Activated CD4-positive, alpha-beta T cell treated with anti-CD3 and anti-CD28 coated beads, Interleukin-2, amount 50 U/mL, for 48 hours (primary cell): ENCODE measurements around the gene ALDOA.
"Not testable (repeated sequence)": the region's sequence is repeated elsewhere in the genome, so short reads cannot be mapped to it uniquely, and the experiment has no call there.

Source experiments
- DNase-seq, 2 experiments: peaks; one replicate each; pipeline ENCODE4 v3.0.0-alpha.2; 2020

Gene ALDOA

DNA sequence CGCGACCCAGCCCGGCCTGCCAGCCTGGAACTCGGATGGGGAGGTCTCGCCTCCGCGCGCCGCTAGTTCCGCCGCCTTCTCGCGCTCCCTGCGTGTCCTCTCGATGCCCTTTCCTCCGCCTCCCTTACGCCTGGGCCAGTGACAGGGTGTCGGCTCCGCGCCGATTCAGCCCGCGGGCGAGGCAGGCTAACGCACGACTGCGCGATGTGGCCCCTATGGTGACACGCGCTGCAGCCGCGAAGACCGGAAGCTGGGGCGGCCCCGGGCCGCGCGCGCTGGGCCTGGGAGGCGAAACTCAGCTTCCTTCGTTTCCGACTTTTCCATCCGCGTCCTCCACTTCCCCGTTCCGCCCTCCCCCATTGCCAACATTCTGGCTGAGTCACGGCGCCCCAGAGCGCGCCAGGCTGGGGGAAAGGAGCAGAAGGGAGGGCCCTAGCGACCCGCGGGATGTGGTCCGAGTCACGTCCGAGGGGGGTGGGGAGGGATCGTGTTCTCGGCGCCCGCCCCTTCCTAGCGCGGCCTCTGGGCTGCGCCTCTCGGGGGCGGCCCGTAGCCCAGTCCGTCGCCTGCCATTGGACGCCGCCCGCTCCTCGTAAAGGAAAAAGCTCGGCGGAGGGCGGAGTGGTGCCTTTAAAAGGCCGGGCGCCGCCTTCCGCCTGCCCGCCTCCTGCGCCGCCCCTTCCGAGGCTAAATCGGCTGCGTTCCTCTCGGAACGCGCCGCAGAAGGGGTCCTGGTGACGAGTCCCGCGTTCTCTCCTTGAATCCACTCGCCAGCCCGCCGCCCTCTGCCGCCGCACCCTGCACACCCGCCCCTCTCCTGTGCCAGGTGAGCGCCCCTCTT is at the start of gene ALDOA:
ALDOA (plus strand) TSS at position 659 of the 841 bp plus-strand sequence. CDS start 1,138 bp downstream, outside the sequence.
- peak; percentile 99 for DNase-seq

DNA sequence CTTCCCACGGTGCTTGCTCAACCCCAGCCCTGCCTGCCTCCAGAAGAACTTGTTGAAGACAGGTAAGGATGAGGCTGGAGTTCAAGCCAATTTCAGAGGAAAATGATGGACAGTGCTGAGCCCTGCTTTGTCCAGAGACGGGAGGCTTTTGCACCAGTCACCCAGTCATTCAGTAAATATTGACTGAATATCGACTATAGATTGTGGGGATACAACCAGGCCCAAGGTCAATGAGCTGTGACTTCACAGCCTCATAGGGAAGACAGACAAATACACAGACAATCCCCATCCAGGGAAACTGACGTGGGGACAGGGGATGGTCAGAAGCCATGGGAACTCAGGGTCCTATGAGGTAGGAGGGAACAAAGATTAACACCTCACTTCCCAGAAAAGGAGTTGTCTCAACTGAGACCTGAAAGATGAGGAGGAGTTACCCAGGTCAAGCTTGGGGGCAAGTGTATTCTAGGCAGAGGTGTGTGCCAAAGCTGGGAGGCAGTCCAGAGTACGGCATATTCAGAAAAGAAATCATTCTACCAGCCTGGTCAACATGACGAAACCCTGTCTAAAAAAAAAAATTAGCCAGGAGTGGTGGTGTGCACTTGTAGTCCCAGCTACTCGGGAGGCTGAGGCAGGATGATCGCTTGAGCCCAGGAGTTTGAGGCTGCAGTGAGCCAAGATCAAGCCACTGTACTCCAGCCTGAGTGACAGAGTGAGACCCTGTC is 48.8 kb upstream of the ALDOA start:
- no peak for DNase-seq

DNA sequence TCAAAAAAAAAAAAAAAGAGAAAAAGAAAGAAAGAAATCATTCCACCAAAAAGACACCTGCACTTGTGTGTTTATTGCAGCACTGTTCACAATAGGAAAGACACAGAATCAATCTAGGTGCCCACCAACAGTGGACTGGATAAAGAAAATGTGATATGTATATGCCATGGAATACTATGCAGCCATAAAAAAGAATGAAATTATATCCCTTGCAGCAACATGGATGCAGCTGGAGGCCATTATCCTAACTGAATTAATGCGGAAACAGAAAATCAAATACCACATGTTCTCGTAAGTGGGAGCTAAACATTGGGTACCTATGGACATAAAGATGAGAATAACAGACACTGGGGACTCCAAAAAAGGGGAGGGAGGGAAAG is 48.3 kb upstream of the ALDOA start:
- no peak for DNase-seq

DNA sequence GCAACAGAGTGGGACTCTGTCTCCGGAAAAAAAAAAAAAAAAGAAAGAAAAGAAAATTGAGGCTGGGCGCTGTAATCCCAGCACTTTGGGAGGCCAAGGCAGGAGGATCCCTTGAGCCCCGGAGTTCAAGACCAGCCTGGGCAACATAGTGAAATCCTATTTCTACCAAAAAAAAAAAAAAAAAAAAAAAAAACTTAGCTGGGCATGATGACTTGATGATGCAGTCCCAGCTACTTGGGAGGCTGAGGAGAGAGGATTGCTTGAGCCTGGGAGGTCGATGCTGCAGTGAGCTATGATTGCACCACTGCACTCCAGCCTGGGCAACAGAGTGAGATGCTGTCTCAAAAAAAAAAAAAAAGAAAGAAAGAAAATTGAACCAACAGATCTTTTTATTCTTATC is 47.6 kb upstream of the ALDOA start:
- DNase-seq: not testable (repeated sequence)

DNA sequence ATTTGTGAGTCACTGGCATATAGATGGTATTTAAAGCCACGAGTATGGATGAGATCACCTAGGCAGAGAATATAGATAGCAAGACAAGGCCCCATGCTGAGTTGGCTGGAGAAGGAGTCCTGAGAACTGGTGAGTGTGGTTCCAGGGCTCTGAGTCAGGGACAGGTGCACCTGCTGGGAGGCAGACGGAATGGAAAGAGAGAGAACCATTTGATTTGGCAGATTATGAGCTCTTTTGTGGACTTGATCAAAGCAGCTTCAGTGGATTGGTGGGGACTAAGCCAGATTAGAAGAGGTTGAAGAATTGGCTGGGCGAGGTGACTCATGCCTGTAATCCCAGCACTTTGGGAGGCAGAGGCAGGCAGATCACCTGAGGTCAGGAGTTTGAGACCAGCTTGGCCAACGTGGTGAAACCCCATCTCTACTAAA is 46.8 kb upstream of the ALDOA start:
- no peak for DNase-seq

DNA sequence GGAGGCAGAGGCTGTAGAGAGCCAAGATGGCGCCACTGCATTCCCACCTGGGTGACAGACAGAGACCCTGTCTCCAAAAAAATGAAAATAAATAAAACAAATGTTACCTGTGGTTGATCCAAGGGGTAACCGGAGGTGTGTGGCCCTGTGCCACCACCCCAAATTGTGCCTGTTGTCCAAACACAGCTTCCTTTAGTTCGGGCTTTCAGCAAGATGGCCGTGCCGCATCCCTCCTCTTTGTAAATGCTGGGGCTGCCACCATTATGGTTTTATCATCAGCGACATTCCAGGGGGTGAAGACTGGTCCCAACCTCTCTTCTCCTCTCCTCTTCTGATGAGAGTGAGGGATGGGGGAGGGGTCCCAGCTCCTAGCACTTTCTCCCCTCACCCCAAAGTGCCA is 42.7 kb upstream of the ALDOA start, which contains the start of gene C16orf92:
C16orf92 (plus strand) TSS at position 312 of the 400 bp plus-strand sequence. CDS start 143 bp downstream, outside the sequence.
- DNase-seq: no peak

DNA sequence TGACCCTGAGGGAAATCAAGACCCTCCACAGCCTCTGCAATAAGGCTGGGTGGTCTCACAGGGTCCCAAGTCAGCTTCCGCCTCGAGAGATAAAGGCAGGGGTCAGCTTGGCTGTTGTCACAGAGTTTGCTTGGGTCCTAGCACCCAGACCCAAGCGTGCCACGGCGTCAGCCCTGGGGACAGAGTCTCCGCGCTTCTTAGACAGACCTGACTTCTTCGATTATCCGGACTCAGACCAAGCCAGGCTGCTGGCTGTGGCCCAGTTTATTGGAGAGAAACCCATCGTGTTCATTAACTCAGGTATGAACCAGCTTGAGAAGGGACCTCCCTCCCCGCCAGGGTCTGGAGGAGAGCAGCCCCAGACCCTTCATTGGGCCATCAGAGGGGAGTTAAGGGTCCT is 42.0 kb upstream of the ALDOA start:
- DNase-seq: no peak

DNA sequence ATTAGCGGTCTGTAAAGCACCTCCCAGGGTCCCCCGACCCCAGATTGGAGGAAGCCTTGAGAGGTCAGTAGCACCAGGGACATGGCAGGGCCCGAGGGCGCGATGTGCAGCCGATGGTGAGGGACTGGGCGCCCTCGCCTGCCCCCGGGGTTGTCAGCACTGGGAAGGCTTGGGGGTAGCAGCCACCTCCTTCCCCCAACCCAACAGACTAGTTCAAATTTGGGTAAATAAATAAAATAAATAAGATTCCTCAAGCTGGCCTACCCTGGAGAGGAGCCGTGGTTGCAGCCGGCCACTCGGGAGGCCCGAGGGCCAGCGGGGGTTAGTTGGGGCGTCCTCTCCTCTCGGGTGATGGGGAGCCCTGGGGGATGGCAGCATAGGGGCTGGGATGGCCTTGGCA is 41.1 kb upstream of the ALDOA start:
- DNase-seq: no peak

DNA sequence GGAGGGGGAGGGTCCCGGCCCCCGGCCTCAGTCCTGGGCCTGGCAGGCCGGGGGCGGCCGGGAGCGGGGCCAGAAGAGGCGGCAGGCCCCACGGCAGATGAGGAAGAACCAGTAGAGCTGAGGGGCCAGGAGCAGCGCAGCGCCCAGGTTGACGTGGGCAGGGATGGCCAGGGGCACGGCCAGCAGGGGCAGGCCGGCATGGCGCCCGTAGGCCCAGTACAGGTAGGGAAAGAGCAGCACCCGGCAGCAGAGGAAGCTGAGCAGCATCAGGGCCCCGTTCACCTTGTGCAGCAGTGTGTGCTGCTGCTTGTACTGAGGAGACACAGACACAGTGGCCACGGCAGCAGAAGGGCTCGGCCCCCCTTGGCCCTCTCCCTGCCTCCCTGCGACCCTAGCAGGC is 40.4 kb upstream of the ALDOA start:
- no peak for DNase-seq

DNA sequence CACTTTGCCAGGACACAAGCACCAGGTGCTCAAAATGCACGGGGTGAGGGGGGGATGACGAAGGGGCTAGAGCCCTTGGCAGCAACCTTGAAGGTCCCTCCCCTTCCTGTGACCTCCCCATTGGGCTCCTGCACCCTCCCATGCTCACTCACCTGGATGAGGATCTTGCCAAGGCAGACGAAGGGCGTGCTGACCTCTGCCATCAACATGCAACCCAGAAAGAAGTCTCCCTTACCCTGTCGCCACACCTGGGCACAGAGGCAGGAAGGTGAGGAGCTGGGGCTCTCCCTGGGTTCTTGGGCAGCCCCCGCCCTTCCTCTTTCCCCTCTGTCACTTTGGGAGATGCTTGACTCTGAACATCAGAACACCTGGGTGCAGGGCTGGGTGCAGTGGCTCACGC is 40.0 kb upstream of the ALDOA start:
- no peak for DNase-seq

DNA sequence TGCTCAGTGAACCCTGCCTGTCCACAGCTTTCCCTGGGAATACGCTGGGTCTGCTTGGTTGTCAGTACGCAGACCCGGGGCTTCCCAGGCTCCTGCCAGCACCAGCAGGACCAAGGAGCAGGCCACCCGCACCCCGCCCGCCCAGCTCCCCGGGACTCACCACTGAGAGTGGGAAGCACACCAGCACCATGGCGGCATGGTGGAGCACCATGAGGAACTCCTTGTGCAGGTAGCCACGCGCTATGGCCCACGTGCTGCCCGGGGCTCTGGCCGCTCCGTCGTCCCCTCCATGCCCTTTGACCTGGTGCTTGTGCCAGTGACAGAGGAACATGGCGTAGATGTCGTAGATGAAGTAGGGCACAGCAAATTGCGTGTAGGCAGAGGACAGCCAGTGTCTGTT is 39.1 kb upstream of the ALDOA start:
- no peak for DNase-seq

DNA sequence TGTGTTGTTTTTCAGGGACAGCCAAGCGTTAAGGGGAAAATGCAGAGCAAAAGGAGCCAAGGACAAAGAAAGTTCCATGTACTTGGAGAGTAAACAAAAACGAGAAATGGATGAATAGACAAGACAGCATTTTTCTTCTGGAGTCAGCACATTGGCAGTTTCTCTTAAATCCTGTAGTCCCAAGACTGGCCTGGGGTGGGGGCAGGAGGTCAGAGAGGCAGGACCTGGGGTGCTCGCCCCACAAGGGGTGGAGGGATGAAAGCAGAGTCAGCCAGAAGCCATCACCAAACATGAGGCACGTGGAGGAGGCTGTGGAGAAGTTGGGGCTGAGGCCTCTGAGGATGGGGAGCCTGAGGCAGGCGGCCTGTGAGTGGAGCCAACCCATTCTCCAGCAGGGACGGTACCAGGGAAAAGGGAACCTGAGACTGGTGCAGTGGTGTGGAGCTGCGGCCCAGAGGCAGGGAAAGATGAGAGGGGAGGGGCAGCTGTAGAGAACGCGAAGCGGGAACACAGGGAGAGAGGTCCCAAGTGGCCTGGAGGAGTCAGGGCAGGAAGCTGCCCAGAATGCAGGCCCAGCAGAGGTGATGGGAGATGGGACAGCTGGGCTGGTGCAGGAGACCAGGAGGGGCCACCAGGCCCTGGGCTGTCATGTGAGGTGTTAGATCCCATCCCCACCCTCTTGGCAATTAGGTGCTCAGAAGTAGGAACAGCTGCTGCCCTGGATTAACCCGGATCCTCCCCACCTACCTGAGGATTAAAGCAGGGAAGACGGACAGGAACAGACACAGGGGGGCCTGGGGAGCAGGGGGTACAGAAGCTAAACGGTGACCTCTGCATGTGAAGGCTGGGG is 37.7 kb upstream of the ALDOA start:
- no peak for DNase-seq

DNA sequence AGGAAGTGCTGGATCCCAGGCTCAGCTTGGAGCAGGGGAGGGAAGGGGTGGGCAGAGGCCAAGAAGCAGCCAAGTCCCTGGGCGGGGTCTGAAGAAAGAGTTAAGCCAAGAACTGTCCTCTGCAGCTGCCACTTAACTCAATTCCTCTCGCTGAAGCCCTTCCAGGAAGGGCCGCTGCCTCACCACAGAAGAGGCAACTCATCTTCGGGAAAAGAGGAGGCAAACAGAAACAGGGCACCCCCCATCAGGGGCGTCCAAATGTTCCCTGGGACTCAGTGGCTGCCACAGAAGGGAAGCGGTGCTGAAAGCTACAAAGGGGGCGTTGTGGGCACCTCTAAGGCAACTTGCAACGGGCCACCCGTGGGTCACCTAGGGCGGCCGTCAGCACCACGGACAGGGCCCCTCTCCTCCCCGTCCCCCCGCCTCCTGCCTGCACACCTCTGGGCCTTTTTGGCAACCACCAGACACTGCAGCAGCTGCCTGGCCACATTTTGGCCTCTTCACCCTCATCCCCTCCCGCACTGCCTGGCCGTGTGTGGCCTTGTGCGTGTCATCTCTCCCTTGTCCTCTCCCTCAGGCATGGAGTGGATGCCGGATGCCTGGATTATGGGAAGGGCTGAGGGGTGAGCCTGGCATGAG is 37.0 kb upstream of the ALDOA start:
- DNase-seq: no peak

DNA sequence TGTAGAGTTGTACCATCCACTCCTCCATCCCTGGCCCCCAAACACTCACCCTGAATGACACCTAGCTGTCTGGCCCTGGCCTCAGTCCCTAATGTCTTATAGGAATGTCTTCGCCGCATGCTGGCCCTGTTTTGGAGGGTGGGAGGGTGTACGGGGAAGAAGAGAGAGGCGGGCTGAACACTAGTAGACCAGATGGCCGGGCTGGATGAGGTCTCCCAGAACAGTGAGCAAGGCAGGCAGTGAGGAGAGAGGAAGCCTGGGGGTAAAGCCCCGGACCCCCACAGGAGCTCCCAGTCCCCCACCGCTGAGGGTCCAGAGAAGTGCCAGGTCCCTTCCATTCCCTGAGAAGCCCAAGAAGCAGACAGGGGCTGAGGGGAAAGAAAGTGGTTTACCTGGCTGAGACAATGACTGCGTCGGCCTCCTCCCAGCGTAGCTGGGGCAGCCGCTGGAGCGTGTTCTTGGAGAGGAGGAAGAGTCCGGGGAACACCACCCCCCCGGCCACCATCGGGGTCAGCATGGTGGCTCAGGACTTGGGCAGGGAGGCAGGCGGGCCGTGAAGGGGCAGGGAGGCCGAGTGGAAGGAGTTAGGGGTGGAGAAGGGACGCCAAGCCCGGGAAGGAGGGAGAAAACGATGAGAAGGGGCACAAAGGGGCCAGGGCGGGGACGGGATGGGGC is 35.4 kb upstream of the ALDOA start:
- no peak for DNase-seq

DNA sequence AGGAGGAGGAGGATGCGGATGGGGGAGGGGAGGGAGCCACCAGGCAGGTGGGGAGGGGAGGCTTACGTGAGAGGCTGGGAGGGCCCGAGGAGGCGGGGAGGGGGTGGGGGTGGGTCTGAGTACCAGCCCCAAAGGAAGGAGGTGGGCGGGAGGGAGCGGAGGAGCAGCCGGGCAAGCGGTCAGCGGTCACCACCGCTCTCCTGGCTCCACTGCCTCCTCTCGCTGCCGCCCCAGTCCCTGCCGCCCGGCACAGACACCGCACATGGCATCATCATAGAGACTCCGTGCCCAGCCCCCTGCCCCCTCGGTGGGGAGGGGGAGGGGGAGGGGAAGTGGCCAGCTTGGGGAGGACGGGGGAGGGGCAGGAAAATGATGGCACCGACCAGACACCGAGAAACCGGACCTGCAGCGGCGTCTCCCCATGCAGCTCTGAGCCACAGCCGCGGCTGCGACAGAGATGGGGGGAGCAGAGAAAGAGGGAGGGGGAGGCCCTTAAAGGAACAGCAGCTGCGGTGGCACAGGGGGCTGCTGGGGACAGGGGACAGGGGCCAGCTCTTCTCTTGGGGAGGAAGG is 34.6 kb upstream of the ALDOA start, which contains the start of gene TLCD3B:
TLCD3B (minus strand) TSS at position 431 of the 573 bp plus-strand sequence. CDS start 744 bp downstream, outside the sequence.
- no peak for DNase-seq

DNA sequence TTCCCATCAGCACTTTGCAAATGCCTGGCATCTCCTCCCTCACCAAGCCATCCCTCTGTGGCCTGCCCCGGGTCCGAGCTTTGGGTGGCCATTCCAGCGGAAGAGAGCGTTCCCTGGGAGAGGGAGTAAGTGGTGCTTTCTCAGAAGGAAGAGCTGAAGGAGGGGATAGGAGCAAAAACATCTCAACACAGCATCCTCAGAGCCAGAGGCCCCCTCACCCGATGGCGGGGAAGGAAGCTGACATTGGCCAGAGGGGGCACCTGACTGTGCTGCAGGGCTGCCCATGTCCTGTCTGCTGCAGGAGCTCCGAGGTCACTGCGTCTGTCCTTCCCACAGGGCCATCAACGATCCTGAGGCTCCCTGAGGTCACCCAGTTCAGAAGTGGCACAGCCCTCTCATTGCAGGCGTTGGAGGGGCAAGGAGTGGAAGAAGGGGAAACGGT is 34.1 kb upstream of the ALDOA start:
- DNase-seq: no peak

DNA sequence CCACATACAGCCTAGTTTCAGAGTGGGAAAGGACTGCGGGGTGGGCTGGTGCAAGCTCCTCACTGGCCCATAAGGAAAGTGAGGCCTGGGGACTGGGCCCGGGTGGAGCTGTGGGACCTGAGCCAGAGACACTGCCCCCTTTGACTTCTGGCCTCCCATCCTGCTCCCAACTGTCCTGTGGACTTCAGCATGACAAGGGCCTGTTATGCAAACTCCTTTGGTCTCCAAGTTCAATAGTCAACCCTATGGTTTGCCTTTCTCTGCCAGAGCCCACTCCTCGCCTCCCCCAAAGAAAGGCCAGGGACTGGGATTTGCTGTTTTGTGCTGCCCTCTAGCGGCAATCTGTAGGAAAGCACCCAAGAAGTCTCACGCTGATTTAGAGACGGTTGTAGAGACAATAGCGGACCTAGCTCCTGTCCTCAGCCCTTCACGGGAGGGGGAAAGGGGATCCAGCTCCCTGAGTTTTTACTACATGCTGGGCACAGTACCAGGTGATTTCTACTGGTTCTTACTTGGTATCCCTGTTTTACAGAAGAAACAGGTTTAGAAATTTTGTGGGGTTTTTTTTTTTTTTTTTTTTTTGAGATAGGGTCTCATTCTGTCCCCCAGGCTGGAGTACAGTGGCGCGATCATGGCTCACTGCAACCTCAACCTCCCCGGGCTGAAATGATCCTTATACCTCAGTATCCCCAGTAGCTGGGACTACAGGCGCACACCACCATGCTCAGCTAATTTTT is 33.3 kb upstream of the ALDOA start:
- DNase-seq: peak; percentile 66 to 75

DNA sequence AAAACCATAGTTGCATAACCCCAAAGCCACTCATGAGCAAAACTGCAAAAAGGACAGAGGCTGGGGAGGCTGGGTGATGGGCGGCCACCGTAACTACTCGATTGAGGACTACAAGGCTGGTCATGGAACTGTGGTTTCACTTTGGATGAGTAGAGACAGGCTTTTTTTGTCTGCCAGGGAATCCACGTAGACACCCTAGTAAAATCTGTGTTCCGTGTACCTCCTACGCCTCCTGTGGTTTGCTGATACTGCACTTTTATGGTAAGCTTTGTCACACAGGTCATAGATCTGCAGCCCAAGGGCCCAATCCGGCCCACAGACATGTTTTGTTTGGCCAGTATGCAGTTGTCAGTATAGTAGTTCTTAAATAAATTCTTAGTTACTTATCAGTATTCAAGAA is 32.3 kb upstream of the ALDOA start:
- peak; percentile 39 to 55 for DNase-seq

DNA sequence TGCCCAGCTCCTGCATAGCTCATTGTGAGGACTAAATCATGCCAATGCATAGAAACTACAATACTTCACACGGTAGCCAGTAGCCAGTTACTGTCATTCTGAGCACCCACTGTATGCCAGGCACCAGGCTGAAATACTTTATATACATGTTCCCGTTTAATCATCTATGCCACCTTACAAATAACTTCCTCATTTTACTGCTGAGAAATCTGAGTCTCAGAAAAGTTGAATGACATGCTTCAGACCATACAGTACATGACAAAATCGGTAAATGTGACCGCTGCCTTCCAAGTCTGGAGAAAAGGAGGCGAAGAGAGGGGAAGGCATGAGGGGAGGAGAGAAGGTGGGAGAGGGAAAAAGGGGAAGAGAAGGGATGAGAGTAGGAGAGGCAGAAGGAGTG is 25.3 kb upstream of the ALDOA start:
- DNase-seq: no peak

DNA sequence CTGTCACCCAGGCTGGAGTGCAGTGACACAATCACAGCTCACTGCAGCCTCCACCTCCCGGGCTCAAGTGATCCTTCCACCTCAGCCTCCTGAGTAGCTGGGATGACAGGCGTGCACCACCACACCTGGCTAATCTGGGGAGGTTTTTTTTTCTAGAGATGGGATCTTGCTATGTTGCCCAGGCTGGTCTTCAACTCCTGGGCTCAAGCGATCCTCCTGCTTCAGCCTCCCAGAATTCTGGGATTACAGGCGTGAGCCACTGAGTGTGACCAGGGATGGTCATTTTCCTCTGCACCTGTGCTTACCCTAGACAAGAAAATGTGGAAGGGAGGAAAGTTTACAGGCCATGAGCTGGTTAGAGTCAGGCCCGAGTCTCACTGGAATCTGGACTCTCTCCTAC is 24.9 kb upstream of the ALDOA start:
- not testable (repeated sequence) for DNase-seq

DNA sequence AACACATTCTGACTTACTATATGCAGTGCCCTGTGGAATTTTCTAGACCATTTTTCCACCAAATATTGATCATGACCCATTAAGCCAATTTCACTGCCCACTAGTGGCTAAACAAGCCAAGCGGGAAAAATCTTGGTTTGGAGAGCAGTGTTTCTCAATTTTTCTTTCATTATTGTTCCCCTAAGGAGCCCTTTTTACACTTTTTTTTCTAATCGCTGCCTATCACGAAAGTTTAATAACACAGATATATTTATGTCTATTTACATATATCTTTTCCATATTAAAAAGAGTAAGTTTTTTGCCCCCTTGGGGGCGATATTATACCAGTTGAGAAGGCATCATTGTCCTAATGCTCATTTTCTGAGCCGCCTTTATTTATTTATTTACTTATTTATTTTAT is 23.7 kb upstream of the ALDOA start:
- no peak for DNase-seq
